Measurements from ENCODE around the gene RPS14.

RPS14 gene

GRCh38 chr5:150412319-150413175 is 37.0 kb downstream of the RPS14 start, which contains the start of gene CD74:
TSS of gene CD74 (minus strand) at chr5:150412910. CDS start at chr5:150412749, 161 bp downstream.
- DNase-seq (ENCODE audit: low read depth) = peak; percentile 37

- no peak for DNase-seq (ENCODE audit: low read depth)
Observed at GRCh38 chr5:150411245-150411979, 38.1 kb downstream of the RPS14 start.

DNA sequence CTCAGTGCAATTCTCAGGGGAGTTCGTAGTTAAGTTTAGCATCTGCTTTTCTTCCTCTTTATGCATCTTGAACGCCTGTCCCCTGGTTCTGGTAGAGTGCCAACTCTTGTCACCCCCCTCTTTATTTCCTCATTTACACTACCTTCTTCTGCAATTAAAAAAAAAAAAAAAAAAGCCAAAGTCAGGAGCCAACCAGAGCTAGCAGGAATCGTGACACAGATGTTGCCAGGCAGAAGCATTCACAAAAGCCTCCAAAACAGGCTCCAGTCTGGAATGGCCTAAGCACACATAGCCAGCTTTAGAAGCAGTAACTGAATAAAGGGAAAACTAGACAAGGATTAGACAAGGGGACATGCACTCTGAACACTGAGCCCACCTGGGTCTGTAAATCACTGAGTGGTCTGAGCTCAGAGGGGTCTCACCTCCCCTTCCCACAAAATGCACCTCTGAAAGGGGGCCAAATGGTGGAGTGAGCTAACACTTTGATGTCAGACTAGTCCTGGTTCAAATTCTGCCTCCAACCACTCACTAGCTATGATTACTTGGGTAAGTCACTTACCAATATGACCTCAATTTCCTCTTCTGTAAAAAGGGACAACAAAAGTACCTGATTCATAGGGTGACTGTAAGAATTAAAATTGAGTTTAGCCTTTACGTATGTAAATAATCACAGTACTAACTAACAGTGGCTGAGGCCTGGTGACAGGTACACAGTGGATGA is 38.9 kb downstream of the RPS14 start:
- DNase-seq (ENCODE audit: low read depth) = peak; percentile 82

GRCh38 chr5:150409638-150410523 is 39.7 kb downstream of the RPS14 start:
- peak; percentile 90 for DNase-seq (ENCODE audit: low read depth)

GRCh38 chr5:150408231-150408943 is 41.2 kb downstream of the RPS14 start:
- no peak for DNase-seq (ENCODE audit: low read depth)

DNA sequence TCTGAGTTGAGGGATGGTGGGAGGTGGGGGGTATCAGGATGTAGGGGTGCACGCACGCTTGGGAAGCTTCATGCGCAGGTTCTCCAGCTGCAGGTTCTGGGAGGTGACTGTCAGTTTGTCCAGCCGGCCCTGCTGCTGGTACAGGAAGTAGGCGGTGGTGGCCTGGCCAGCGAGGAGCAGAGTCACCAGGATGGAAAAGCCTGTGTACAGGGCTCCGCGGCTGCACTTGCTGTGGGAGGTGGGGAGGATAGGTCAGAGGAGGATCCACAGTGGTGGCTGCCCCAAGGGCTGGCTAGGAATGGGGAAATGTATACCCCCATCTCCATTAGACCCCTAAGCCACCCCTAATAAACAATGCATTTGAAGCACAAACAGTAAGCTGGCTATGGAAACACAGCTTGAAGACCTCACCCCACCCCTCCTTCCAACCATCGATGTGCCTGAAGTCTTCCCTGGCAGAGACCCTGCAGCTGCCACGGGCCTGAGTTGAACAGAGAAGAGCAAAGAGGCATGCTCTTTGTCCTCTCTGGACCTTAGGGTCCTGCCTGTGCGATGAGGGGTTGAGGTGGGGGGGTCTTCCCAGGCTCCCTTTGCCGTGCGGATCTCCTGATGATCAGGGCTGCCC is 42.3 kb downstream of the RPS14 start:
- DNase-seq (ENCODE audit: low read depth) = no peak

DNA sequence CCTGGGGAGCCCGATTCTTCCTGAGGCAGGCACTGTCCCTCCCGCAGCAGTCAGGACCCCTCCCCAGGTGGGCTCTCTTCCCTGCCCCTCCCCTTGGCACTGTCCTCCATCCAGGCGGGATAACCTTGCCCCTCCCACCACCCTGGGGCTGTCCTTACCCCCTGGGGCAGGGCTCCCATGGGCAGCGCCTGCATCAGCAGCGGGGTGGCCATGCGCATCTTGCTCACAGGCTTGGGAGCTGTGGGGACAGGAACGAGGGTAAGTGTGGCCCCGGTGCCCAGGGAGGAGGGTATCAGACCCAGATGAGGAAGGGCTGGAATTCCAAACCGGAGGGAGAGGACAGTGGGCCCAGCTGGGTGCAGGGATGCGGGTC is 42.8 kb downstream of the RPS14 start:
- no peak for DNase-seq (ENCODE audit: low read depth)

GRCh38 chr5:150406103-150406722 is 43.3 kb downstream of the RPS14 start:
- DNase-seq (ENCODE audit: low read depth) = no peak

GRCh38 chr5:150404941-150405816 is 44.4 kb downstream of the RPS14 start:
- no peak for DNase-seq (ENCODE audit: low read depth)

DNA sequence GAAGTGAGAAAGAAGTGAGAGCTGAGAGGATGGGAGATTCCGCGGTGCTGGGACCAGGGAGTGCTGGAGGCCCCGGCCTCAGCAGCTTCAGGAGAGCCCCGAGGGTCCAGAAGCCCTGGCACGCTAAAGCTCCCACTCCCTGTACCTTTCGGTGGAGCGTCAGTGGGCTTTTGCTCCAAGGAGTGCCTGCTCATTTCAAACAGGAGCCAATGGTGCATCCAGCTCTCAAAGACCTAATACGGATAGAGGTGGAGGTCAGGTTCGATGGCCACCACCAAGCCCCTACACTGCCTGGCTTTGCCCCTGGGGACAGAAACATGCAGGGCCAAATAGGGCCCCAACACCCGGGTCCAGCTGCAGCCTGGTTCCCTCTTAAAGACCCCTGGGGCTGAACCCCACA is 45.0 kb downstream of the RPS14 start:
- no peak for DNase-seq (ENCODE audit: low read depth)

GRCh38 chr5:150404121-150404520 is 45.4 kb downstream of the RPS14 start:
- DNase-seq (ENCODE audit: low read depth) = no peak

DNA sequence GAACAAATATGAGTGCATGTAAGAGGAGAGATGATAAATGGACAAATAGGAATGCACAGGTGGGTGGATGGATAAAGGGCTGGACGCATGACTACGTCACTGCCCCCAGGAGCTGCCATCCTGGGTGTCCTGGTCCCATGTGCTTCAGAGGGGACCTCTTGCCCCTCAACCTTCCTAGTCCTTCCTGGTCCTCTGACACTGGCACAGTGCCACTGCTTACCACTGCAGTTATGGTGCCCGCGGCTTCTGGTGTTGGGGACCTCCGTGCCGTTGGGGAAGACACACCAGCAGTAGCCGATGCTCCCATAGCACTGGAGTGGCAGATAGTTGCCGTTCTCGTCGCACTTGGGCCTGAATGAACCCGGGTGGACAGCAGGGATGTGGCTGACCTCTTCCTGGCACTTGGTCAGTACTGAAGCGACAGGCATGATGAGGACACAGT is 46.6 kb downstream of the RPS14 start:
- DNase-seq (ENCODE audit: low read depth) = no peak

DNA sequence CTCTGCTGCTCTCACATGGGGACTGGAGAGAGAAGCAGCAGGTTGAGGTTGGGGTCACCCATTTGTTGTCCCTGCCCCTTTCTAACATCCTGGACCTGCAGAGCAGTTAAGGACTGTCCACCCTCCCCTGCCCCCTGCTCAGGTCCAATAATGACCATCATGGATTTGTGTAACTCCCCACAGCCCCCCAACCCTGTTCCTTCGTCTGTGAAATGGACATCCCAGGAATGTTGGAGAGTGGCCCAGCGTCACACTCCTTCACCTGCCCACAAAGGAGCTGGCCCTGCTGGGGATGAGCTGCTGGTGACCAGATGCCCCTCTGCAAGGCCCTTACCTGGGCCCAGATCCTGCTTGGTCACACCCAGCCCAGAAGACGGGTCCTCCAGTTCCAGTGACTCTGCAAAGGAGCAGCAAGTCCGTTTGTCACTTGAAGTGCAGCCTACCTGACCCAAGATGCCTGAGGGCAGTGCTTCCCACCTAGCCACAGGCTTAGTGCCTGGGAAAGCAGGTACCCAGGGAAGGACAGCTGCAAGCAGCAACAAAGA is 47.2 kb downstream of the RPS14 start:
- no peak for DNase-seq (ENCODE audit: low read depth)

- DNase-seq (ENCODE audit: low read depth) = no peak
Observed at GRCh38 chr5:150401376-150402228, 47.9 kb downstream of the RPS14 start.

- DNase-seq (ENCODE audit: low read depth) = no peak
Observed at GRCh38 chr5:150401076-150401375, 48.5 kb downstream of the RPS14 start.

DNA sequence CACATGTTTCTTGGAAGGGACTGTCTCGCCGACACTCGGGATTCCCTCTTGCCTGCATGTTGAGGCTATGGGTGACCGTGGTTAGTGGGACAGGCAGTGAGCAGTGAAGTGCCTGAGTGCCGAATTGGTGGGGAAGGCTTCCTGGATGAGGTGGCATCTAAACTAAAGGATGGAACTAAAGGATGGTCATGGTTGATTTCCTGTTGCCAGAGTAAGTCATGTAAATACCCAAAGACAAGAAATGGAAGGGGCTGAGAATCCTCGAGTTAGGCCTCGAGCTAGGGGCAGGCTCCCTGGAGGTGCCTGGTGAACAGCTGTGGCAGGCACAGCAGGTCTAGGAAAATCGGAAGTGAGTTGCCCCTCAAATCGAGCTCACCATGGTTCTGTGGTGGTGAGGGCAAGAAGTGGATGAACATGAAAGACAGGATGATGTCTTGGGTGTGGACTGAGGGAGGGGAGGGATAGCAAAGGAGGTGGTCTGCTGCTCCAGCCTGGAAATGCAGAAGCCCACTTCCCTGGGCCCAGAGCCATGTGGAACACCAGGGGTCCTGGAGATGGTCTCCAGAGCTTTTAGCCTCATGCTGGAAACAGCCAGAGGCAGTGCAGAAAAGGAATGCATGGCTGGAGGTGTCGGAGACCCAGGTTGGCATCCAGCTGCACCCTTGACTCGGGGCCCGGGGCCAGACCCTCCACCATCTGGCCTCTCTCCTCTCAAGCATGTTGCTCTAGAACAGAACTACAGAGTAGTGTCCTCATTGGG is 49.0 kb downstream of the RPS14 start:
- no peak for DNase-seq (ENCODE audit: low read depth)

Data from ELR (cell line).